Keratinocyte (primary cell): Measurements from ENCODE around the gene CTIF.

Experiments used
- EZH2 ChIP-seq: IDR thresholded peaks from one replicate; pipeline ENCODE4 v1.6.1; 2012; ENCODE audit warnings: inconsistent platforms, mild to moderate bottlenecking, low read length, moderate library complexity
- TF ChIP-seq, protein P1 (sequence below), 3 experiments: IDR thresholded peaks in 1 of 3; conservative IDR thresholded peaks in 1 of 3; optimal IDR thresholded peaks in 1 of 3; 2 replicates in 2 of 3; 3 replicates in 1 of 3; pipeline versions ENCODE3 to v1.5.1; 2011; ENCODE audit warnings: low read length in 3 of 3, mild to moderate bottlenecking in 3 of 3, moderate library complexity in 2 of 3, control low read depth in 1 of 3, inconsistent platforms in 1 of 3; ENCODE audit not compliant: insufficient read depth in 2 of 3; ENCODE audit errors: extremely low read depth in 1 of 3

DNA sequence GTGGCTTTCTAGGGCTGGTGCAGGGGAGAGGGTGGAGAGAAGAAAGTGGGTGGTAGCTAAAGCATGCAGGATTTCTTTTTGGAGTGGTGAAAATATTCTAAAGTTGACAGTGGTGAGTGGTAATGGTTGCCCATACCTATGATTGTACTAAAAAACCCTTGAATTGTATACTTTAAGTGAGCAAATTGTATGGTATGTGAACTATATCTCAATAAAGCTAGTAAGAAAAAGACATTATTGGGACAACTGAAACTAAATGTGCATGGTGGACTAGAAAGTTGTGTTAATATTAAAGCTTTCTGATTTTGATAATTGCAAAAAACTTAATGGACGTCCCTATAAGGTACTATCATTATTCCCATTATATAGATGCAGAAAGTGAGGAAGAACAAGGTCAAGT is 361.6 kb downstream of the CTIF start:
- TF ChIP-seq, protein P1, sequence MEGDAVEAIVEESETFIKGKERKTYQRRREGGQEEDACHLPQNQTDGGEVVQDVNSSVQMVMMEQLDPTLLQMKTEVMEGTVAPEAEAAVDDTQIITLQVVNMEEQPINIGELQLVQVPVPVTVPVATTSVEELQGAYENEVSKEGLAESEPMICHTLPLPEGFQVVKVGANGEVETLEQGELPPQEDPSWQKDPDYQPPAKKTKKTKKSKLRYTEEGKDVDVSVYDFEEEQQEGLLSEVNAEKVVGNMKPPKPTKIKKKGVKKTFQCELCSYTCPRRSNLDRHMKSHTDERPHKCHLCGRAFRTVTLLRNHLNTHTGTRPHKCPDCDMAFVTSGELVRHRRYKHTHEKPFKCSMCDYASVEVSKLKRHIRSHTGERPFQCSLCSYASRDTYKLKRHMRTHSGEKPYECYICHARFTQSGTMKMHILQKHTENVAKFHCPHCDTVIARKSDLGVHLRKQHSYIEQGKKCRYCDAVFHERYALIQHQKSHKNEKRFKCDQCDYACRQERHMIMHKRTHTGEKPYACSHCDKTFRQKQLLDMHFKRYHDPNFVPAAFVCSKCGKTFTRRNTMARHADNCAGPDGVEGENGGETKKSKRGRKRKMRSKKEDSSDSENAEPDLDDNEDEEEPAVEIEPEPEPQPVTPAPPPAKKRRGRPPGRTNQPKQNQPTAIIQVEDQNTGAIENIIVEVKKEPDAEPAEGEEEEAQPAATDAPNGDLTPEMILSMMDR (optimal IDR thresholded peaks at IDR 0.05 in 1 of 3, IDR thresholded peaks at IDR 0.05 in 1 of 3, conservative IDR thresholded peaks at IDR 0.05 in 1 of 3; ENCODE audit: extremely low read depth in 1 of 3, insufficient read depth in 2 of 3, low read length in 3 of 3) = no peak
- no peak for TF ChIP-seq EZH2
